H7 (cell line): Measurements from ENCODE around the gene ATG9B. TPM values are rescaled to one million over a fixed set of nuclear protein-coding genes. Genes with fewer than 3 reads are reported as not detected.
A peak's percentile ranks its signal among the peaks of the same experiment; 100 is the strongest.

Experiments used
- DNase-seq: peaks from one replicate; pipeline ENCODE4 v3.0.0; 2012
- H3K27me3 ChIP-seq: 2 replicates; pipeline ENCODE4 v1.6.0; 2011; ENCODE audit warnings: mild to moderate bottlenecking, low read length; ENCODE audit not compliant: control insufficient read depth, insufficient read depth
- H3K36me3 ChIP-seq: replicated peaks from 2 replicates; pipeline ENCODE4 v1.5.1; 2011; ENCODE audit warnings: low read length; ENCODE audit not compliant: control insufficient read depth, insufficient read depth
- H3K4me3 ChIP-seq: 2 replicates; pipeline ENCODE4 v1.5.1; 2011; ENCODE audit warnings: low read depth, mild to moderate bottlenecking, control low read depth, low read length, moderate library complexity; ENCODE audit not compliant: insufficient read depth
- total RNA-seq: library from RNA; depleted of rRNA; stranded (reverse); fragments of >200 nt; shearing (Covaris generic); gene quantifications from 2 replicates; pipeline ENCODE4 v1.2.3, GENCODE V29; 2014

The ATG9B gene
- total RNA-seq, 1 experiment from 2014 or later = 1.7 TPM

GRCh38 chr7:151062111-151062398 is 37.8 kb upstream of the ATG9B start:
- peaks cover 9% of the 10 kb centered on the region for H3K36me3 ChIP-seq
- peaks cover 3% of the 10 kb centered on the region; the same call in 1 of the 2 replicates for H3K27me3 ChIP-seq
- no peak for DNase-seq
- peak overlapping the region; percentile 28 for H3K4me3 ChIP-seq

GRCh38 chr7:151061213-151062110 is 37.2 kb upstream of the ATG9B start:
- Histone ChIP-seq H3K27me3 (peaks cover 7% of the 10 kb centered on the region), H3K4me3 (peak overlapping the region; percentile 82), H3K36me3 (peaks cover 7% of the 10 kb centered on the region)
- peak; percentile 79 for DNase-seq

- H3K27me3 ChIP-seq = peaks cover 7% of the 10 kb centered on the region
- peak; percentile 79 for DNase-seq
- H3K4me3 ChIP-seq = peak overlapping the region; percentile 82
- H3K36me3 ChIP-seq = peaks cover 7% of the 10 kb centered on the region
These were observed 36.3 kb upstream of the ATG9B start for GRCh38 chr7:151060416-151061212.

- H3K27me3 ChIP-seq = peaks cover 7% of the 10 kb centered on the region
- DNase-seq = no peak
- peaks cover 4% of the 10 kb centered on the region for H3K36me3 ChIP-seq
- peak overlapping the region; percentile 82 for H3K4me3 ChIP-seq
These were observed 35.8 kb upstream of the ATG9B start for GRCh38 chr7:151060113-151060415.

- peak within 1 kb of the TSS; percentile 84 for H3K4me3 ChIP-seq
- peak; percentile 96 for DNase-seq
- H3K27me3 ChIP-seq = peaks cover 7% of the 10 kb centered on the region
- H3K36me3 ChIP-seq = no peaks in the 10 kb centered on the region; the same call in 1 of the 2 replicates
These were observed 35.2 kb upstream of the ATG9B start, which contains the start of gene SLC4A2 for GRCh38 chr7:151059367-151060112. TSS of gene SLC4A2 (plus strand) at chr7:151059589. CDS start at chr7:151061988, 2,399 bp downstream.

GRCh38 chr7:151058781-151059366 is 34.6 kb upstream of the ATG9B start:
- Histone ChIP-seq H3K4me3 (peak overlapping the region; percentile 44), H3K36me3 (no peaks in the 10 kb centered on the region), H3K27me3 (peaks cover 7% of the 10 kb centered on the region)
- DNase-seq = no peak

GRCh38 chr7:151057989-151058780 is 33.9 kb upstream of the ATG9B start:
- DNase-seq = peak; percentile 99
- H3K36me3 ChIP-seq = no peaks in the 10 kb centered on the region
- H3K27me3 ChIP-seq = peaks cover 7% of the 10 kb centered on the region
- peak overlapping the region; percentile 84 for H3K4me3 ChIP-seq

GRCh38 chr7:151057506-151057988 is 33.3 kb upstream of the ATG9B start, which contains the start of gene CDK5:
TSS of gene CDK5 (minus strand) at chr7:151057897. CDS start at chr7:151057848, 49 bp downstream.
- Histone ChIP-seq H3K27me3 (peaks cover 7% of the 10 kb centered on the region), H3K4me3 (peak within 1 kb of the TSS; percentile 84), H3K36me3 (no peaks in the 10 kb centered on the region)
- DNase-seq = no peak

- H3K27me3 ChIP-seq = peaks cover 7% of the 10 kb centered on the region
- no peaks in the 10 kb centered on the region for H3K36me3 ChIP-seq
- peak; percentile 89 for DNase-seq
- peak overlapping the region; percentile 84 for H3K4me3 ChIP-seq
These were observed 32.6 kb upstream of the ATG9B start for GRCh38 chr7:151056666-151057505.

- Histone ChIP-seq H3K27me3 (peaks cover 11% of the 10 kb centered on the region), H3K4me3 (no peak overlapping the region), H3K36me3 (no peaks in the 10 kb centered on the region)
- DNase-seq = no peak
These were observed 32.0 kb upstream of the ATG9B start for GRCh38 chr7:151056283-151056665.

GRCh38 chr7:151053751-151054150 is 29.5 kb upstream of the ATG9B start:
- no peak for DNase-seq
- no peaks in the 10 kb centered on the region for H3K36me3 ChIP-seq
- H3K4me3 ChIP-seq = no peak overlapping the region
- peaks cover 22% of the 10 kb centered on the region for H3K27me3 ChIP-seq

- H3K27me3 ChIP-seq = peaks cover 22% of the 10 kb centered on the region
- no peaks in the 10 kb centered on the region for H3K36me3 ChIP-seq
- no peak overlapping the region for H3K4me3 ChIP-seq
- no peak for DNase-seq
These were observed 28.8 kb upstream of the ATG9B start for GRCh38 chr7:151053096-151053495.

- Histone ChIP-seq H3K4me3 (peak overlapping the region; percentile 10; the same call in 1 of the 2 replicates), H3K36me3 (no peaks in the 10 kb centered on the region), H3K27me3 (peaks cover 18% of the 10 kb centered on the region)
- DNase-seq = peak; percentile 95
These were observed 26.8 kb upstream of the ATG9B start for GRCh38 chr7:151051108-151051507.
